Amniotic stem cell (primary cell): Measurements from ENCODE around the gene ERVK3-1.

Experiments used
- DNase-seq: peaks from one replicate; lab custom pipeline; 2025; lab: John Stamatoyannopoulos, UW

ERVK3-1 gene

DNA sequence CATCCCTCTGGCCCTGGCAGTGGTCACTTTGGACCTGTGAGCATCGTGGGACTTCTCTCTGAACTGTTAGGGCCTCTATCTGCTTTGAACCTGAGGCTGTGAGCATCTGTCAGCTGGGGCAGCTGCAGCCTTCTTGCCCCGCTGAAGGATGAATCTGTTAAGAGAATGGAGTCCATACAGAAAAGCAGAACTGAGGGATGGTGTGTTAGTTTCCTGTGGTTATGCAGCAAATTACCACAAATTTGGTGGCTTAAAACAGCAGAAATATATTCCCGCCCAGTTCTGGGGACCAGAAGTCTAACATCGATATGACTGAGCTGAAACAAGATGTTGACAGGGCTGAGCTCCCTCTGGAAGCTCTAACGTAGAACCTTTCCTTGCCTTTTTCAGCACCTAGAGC, 59.0 kb downstream of the ERVK3-1 start:
- DNase-seq = no peak
